Measurements from ENCODE around the gene NPFFR1.
A peak's percentile ranks its signal among the peaks of the same experiment; 100 is the strongest.

Gene NPFFR1

DNA sequence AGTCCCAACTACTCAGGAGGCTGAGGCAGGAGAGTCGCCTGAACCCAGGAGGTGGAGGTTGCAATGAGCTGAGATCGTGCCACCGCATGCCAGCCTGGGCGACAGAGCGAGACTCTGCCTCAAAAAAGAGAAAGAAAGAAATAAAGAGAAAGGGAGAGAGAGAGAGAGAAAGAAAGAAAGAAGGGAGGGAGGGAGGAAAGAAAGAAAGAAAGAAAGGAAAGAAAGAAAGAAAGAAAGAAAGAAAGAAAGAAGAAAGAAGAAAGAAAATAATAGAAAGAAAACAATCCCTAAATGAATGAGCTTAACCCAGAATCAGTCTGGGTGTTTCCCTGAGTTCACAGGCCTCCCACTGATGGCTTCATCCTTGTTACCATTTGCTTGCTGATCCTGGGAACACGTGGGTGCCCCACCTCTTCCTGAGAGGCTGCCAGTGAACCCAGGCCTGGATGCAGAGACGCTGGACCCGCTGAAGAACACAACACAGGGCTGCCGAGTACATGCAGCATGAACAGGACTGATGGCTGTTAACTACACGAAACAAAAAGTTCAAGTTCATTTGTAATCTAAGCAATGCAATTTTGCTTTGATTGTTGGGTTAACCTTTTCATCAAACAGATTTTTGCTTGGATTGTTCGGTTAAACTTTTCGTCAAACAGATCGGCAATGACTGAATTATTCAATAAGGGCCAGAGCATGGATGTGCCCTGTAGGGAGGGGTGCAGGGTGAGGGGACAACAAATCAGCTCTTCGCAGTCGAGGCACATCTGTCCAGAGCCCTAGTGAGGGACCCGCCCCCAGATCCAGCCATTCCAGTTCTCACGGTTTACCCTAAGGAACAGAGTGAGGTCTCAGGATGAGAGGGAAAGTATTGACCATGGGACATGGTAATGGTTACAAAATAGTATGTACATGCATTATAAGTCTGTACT lies 11.5 kb downstream of the NPFFR1 start:
- no peak overlapping the region for H3K4me3 ChIP-seq (replicated peaks in 1 of 2; ENCODE audit: low read depth in 2 of 2, low read length in 2 of 2)
- no peak for DNase-seq (ENCODE audit: low read depth in 2 of 2)
- TF ChIP-seq CTCF (IDR thresholded peaks at IDR 0.05; ENCODE audit: low read depth, low read length) = no peak

- H3K4me3 ChIP-seq (replicated peaks in 1 of 2; ENCODE audit: low read depth in 2 of 2, low read length in 2 of 2) = no peak overlapping the region
- DNase-seq (ENCODE audit: low read depth in 2 of 2) = no peak
- TF ChIP-seq CTCF (IDR thresholded peaks at IDR 0.05; ENCODE audit: low read depth, low read length) = no peak
Measured at GRCh38 chr10:70270952-70271351, 12.9 kb downstream of the NPFFR1 start.

DNA sequence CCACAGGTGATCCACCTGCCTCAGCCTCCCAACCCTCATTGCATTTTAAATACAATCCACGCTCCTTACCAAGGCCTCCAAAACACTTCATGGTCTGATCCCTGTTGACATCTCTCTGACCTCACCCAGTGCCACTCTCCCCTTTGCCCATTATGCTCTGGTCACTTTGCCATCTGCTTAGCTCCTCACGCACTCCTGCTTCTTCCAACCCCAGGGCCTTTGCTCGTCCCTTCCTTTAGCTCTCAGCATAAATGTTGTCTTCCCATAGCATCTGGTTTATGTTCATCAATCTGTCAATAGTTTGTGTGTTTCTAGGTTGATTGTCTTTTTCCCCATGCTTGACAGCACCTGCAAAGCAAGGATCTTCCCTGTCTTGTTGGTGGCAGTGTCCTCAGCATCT lies 14.1 kb downstream of the NPFFR1 start:
- no peak for DNase-seq (ENCODE audit: low read depth in 2 of 2)
- no peak for TF ChIP-seq CTCF (IDR thresholded peaks at IDR 0.05; ENCODE audit: low read depth, low read length)

GRCh38 chr10:70268376-70268775 lies 15.4 kb downstream of the NPFFR1 start:
- no peak for TF ChIP-seq CTCF (IDR thresholded peaks at IDR 0.05; ENCODE audit: low read depth, low read length)
- DNase-seq (ENCODE audit: low read depth in 2 of 2) = no peak
- no peak overlapping the region for H3K4me3 ChIP-seq (replicated peaks in 1 of 2; ENCODE audit: low read depth in 2 of 2, low read length in 2 of 2)

More for the DNA sequence above, 14.1 kb downstream of the NPFFR1 start:
- no peak overlapping the region for H3K4me3 ChIP-seq (replicated peaks in 1 of 2; ENCODE audit: low read depth in 2 of 2, low read length in 2 of 2)

DNA sequence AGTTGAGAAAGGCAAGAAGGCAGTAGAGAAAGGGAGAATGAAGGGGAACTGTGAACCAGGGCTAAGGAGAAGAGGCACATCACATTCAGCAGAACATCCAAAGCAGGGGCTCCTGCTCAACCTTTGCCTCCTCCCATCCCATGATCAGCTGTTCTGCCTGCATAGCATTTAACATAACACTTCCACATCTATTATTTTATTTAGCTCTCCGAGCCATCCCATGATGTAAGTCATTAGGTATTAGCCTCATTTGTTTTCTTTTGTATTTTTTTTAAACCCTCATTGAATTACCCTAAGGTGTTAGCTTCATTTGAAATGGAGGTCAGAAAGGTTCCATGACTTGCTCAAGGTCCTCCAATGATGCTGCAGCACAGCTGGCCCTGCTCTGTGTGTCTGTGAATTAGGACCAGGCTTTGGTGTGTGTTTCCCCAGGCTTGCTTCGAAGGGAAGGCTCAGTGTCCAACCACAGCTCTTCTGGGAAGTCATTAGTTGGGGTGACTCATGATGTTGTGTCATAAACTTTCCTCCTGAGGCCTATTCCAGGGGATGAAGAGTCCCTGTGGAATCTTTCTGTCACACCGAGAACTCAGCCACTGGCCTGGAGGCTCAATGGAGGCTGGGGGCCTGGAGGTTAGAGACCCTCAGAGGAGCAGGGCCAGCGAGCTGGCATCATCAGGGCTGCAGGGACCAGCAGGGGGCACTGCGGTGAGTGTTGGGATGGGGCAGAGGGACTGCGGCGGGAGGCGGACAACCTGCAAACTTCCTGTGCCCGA lies 16.5 kb downstream of the NPFFR1 start:
- peak; percentile 25 for TF ChIP-seq CTCF (IDR thresholded peaks at IDR 0.05; ENCODE audit: low read depth, low read length)
- peak; percentile 73 to 95 for DNase-seq (ENCODE audit: low read depth in 2 of 2)
- H3K4me3 ChIP-seq (replicated peaks in 1 of 2; ENCODE audit: low read depth in 2 of 2, low read length in 2 of 2) = no peak overlapping the region

DNA sequence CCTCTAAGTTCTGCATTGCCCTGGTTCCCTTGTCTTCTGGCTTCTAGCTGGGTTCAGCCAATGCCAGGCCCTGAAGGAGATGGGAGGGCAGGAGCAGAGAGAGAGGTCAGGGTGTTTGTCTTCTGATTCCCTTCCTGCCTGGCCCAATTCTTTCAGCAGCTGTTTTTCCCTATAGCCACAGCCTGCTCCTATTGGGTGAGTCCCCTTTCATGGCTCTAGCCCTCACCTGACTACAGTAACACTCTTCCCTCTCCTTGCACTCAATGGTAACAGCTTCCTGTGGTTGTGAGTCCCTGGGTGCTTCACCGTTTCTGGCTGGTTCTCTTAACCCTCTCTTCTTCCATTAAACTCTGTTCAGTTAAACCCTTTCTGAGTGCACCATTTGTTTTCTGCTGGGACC lies 17.1 kb downstream of the NPFFR1 start:
- no peak for TF ChIP-seq CTCF (IDR thresholded peaks at IDR 0.05; ENCODE audit: low read depth, low read length)
- no peak overlapping the region for H3K4me3 ChIP-seq (replicated peaks in 1 of 2; ENCODE audit: low read depth in 2 of 2, low read length in 2 of 2)
- DNase-seq (ENCODE audit: low read depth in 2 of 2) = no peak

Measured in cardiac fibroblast (primary cell).